GM21423 (cell line): ENCODE measurements around the gene P2RY6.

Source experiments
- ATAC-seq: cut with Tn5 transposase; IDR thresholded peaks from one replicate; pipeline ENCODE4 v1.9.1; 2021; ENCODE audit warnings: mild to moderate bottlenecking, moderate library complexity; ENCODE audit not compliant: unreplicated experiment

Gene P2RY6

DNA sequence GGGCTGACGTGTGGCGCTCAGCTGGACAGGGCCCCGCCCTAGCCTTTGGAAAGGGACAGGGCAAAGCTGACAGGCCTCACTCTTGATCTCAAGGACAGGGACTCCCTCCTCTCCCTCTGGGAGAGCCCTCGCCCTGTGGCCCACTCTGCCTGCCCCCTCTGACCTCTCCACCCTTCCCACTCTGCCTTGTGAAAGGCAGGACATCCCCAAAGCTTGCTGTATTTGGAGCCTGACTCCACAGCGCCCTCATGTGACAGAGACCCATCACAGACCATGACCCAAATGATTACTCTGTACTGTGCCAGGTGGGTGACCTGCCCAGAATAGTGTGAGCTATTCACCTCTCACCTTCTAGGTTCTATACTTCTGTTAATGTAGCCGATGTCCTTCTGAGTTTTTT, 35.3 kb upstream of the P2RY6 start:
- no peak for ATAC-seq

DNA sequence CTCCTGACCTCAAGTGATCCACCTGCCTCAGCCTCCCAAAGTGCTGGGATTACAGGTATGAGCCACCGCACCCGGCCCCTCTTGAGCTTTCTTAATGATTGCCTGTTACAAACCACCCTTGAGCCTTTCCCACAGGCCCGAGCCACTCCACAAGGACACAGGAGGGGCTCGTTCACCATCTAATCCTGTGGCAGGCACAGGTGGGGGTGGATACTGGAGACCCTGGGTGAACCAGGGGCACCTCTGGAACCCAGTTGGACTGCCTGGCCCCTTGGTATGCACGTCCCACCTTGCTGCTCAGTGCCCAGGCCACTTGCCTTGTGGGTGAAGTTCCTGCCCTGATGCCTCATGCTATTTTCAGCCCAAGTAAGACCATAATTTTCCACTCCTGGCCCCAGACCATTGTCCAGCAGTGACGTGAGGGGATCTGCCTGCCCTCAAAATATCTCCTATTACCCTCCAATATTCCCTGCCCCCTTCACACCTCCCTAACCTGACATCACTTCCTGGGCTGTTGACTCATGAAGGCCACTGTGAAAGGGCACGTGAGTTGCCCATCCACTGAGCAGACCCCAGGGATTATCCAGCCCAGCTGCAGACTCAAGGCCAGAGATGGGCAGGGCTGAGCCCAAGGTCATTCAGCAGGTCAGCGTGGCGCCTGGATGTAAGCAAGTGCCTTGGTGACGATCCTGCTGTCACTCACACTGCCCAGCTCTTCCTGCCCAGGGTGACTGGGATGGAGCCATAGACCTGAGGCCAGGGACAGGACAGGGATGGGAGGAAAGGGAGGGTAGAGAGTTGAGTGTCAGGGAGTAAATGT, 34.5 kb upstream of the P2RY6 start:
- ATAC-seq, result no peak

DNA sequence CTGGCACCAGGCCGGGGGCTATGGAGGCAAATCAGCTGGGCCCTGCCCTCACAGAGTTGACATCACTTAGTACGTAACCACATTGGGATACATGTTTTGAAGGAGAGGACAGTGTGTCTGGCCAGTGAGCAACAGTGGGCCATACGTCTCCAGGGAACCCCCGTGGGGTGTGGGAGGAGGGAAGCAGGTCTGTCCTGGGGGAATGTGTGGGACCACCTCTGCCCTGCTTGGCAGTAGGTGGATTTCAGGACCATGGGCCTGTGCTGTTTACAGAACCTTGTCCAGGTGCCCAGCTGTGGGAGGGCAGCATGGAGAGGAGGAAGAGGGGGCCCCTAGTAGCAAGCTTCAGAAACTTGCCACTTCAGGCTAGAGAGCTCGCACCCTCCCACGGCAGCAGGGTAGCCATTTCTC, 33.0 kb upstream of the P2RY6 start:
- no peak for ATAC-seq

DNA sequence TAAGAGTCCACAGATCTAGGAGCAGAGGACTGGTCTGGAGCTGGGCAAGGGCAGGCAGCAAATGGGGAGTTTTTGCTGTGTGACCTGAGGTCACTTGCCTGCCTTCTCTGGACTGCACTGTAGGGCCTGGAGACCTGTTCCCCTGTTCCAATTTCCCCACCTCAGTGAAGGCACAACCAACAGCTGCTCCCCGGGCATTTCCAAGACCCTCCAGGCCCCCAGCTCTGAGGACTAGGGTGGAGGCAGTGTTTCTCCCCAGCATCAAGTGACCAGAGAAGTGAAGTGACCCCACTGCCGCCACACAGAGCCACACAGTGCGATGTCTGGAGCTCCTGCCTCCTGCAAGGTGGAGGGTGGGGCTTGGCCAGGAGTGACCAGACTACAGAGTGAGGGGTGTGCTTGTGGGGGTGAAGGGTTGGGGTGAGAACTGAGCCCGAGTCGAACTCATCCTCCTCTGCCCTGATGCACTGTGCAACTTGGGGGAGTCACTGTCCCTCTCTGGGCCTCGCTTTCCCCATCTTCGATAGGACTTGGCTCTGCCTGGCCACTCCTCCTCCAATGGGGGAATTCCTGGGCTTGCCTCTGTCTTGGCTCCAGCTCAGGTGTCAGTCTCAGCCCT, 32.5 kb upstream of the P2RY6 start:
- no peak for ATAC-seq

DNA sequence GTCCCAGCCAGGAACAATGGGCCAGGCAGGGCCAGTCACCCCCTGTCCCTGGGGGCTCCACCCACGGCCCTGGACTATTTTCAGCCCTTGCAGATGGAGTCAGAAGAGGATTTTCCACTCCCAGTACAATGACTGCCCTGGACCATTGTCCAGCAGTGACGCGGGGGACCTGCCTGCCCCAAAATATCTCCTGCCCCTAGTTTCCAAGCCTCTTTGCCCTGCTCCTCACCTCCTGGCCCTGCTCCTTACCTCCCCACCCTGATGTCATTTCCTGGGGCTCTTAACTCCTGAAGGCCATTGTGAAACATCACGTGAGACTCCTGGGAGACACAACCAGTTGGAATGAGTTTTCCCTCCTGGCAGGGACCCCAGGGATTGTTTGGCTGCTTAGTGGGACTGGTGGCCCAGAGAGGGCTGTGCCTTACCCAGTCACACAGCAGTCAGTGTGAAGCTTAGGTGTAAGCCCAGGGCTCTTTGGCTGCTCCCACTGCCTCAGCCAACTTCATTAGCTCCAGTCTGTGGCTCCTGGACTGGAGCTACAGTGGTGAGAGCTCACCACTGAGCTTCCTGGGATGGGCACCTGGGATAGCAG, 31.9 kb upstream of the P2RY6 start:
- ATAC-seq, result no peak

DNA sequence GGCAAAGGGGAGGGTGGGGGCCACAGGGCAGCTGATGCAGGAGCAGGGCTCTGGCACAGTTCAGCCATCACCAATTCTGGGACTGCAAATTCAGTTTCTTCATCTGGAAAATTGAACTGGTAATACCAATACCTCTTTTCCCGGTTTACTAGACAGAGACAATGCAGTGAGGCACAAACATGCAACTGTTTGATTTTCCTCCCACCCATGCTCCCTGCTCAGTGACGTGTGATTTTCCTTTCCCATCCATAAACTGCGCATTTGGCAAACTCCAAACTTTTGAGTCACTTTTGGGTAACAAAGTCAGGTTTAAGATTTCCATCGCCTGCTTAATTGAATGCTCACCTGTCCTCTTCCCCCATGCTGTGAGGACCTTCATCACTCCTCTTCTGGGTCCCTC, 30.8 kb upstream of the P2RY6 start:
- ATAC-seq, result no peak

DNA sequence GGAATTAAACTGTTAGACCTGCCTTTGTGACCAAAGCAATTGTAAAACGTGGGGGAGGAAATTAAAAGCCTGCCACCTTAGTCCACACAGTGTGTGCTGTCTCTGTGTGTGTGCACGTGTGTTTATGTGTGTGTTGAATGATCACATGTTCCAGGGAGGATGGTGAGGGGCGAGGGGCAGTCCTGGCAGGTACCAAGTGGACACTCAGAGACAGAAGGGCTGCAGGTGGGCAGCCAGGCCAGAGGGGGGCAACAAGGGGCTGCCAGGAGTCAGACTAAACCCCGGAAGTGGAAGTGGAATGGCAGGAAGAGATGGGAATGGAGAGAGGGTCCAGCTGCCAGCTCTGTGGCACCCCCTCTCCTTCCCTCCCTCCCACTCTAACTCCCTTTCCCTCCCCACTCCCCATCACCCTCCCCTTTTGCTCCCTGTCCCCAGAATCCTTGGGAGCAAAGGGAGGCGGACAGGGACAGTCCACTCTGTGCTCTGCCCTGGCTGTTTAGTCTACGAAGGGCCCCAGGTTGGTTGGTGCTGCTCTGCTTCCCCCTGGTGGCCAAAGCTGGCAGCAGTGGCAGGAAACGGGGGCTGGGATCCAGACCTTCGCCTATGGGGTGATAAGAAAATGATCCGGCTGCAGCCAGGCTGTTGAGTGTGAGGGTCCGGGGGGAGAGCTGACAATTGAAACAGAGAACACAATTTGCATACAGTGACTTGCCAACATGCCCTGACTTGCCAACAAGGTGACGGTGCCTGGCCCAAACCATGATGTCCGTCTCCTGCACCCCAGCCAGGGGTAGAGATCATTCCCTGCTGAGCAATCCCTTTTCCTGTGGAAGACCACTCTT, 29.7 kb upstream of the P2RY6 start:
- no peak for ATAC-seq

DNA sequence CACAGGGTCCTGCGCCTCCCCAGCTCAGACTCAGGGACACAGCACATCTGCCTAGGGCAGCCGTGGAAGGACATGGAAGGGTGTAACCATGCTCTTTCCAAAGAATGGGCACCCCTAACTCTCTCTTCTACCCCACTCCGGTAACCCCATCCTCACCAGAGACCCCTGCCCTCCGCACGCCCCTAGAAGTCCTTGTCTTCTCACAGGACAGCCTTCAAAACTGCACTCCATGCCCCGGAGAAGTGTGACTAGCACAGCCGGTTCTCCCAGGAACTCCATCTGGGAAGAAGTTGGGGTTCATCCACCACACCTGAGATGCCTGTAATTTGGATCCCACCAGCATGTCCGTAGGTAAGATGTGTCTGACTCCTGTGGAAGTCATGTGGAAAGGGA, 29.0 kb upstream of the P2RY6 start:
- ATAC-seq, result no peak

DNA sequence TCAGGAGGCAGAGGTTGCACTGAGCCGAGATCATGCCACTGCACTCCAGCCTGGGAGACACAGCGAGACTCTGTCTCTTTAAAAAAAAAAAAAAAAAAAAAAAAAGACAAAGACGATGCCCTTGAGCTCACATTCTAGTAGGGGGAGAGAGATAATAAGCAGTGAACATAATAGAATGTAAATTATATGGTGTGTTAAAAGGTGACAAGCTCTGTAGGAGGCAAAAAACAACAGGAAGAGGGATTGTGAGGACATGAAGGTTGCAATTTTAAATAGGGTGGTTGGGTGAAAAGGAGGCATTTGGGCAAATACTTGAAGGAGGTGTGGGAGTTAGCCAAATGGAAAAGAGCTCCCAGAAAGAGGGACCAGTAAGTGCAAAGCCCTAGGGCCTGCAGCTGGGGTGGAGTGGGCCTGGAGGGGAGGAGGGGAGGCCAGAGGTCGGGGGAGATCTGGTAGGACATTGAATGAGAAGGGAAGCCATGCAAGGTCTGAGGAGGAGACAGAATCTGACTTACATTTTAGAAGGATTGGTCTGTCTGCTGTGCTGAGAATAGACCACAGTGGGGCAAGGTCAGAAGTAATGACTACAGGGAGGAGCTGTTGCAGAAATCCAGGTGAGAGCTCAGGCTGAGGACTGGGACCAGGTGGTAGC, 27.4 kb upstream of the P2RY6 start:
- no peak for ATAC-seq

DNA sequence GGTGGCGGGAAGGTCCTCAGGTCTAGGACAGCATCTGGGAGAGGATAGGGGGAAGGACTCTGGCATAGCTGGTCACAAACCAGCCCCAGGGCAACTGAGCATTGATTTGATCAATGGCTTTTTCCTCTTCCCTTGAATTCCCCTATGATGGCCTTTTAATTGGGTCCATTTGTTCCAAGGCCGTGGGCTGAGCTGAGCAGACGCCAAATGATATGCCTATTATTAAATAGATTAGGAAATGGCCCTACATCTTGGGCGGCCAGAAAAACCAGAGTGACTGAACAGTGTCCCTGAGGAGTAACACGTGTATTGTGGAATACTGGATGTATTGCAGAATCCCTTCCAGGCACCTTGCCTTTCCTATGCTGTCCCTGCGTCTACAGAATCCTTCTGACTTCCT, 26.7 kb upstream of the P2RY6 start:
- ATAC-seq, result no peak

DNA sequence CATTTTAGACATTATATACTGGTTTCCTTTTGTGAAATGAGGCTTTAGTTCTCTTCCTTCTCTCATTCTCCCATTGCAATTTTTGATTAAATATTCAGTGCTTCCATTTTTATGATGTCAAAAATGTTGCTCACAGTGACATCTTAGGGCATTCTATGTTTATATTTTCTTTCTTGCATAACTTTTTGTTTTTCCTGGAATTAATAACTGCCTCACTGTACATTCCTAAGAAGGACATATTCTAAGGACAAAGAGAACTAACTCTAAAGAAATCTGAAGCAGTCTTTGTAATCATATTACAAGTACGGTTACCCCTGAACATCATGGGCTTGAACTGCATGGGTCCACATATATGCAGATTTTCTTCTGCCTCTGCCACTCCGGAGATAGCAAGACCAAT, 25.8 kb upstream of the P2RY6 start:
- no peak for ATAC-seq

DNA sequence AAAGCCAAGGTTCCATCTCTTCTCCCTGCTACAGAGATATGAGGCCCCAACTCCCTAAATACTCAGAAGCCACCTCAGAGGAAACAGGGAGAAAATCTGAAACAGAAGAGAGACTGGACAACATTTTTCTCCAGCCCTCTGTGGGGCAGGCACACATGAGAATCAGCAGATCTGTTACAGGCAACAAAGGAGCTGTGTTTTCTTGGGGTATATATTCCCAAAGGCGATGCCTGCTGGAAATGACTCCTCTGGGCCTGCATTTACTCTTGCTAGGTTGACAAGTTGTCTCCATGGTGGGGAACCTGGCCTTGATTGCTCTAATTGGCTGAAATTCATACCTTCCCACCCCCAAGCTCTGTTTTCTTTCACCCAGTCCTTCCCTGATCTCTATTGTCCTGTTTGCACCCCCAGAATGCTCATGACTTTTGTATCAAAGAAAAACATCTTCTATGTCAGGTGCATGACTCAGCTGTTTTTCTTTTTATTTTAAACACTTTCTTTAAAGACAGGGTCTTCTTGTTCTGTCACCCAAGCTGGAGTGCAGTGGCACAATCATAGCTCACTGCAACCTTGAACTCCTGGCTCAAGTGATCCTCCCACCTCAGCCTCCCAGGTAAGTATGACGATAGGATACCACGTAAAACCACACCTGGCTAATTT, 23.5 kb upstream of the P2RY6 start:
- ATAC-seq, result no peak

DNA sequence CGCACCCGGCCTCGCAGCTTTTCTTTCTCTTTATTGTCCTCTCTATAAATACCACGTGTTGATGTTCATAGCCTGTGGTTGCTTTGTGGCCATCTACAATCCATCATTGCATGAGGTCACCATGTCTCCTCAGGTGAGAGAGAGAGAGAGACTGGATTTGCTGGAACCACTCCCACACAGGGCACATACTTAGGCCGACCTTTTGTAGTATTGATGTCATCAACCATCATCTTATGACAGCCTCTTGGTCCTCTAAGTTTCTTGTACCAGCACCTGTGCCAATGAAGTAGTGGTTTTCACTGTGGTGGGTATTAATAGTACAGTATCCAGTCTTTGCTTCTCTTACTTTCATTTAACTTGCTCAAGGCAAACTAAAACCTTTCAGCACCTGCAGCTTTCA, 22.8 kb upstream of the P2RY6 start:
- peak; percentile 52 for ATAC-seq

DNA sequence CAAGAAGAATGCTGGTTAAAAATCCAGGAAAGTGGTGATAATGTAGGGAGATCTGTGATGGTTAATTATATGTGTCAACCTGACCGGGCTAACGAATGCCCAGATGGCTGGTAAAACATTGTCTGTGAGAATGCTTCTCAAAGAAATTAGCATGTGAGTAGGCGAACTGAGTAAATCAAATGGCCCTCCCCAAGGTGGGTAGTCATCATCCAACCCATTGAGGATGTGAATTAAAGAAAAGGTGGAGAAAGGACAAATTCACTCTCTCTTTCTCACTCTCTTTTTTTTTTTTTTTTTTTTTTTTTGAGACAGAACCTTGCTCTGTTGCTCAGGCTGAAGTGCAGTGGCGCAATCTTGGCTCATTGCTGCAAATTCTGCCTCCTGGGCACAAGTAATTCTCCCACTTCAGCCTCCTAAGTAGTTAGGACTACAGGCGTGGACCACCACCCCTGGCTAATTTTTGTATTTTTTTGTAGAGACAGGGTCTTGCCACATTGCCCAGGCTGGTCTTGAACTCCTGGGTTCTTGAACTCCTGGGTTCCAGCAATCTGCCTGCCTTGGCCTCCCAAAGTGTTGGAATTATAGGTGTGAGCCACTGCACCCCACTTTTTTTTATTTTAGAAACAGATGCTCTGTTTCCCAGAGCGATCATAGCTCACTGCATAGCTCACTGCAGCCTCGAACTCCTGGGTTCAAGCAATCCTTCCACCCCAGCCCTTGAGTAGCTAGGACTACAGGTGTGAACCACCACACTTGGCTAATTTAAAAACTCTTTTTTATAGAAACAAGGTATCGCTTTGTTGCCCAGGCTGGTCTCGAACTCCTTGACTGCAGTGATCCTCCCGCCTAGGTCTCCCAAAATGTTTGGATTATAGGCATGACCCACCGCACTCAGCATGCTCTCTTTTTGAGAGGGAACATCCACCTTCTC, 22.0 kb upstream of the P2RY6 start:
- ATAC-seq, result no peak

DNA sequence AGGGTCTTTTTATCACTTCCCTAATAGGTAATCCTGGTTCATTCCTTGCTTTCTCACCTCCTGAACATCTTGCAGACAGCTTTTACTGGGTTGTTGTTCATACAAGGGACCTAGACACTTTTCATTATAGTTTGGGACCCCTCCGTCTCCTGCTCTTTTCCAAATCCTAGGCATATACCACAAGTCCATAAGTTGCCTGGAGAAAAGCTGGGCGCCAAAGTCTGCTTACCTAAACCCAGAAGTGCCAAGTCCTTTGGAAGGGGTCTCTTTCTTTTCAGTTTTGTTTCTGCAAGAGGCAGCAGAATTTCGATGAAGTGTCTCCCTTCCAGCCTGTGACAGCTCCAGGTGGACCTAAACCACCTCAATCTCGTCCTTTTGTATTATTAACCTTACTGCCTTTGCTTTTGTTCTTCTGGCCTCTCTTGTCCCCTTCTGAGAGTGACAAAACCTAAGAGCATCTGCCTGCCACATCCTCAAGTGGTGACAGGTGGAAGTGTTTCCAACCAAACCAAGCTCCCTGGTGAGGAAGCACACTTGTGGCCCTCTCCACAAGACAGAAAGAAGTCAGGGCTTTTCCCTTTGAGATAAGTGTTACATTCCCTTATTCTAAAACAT, 19.5 kb upstream of the P2RY6 start:
- no peak for ATAC-seq

DNA sequence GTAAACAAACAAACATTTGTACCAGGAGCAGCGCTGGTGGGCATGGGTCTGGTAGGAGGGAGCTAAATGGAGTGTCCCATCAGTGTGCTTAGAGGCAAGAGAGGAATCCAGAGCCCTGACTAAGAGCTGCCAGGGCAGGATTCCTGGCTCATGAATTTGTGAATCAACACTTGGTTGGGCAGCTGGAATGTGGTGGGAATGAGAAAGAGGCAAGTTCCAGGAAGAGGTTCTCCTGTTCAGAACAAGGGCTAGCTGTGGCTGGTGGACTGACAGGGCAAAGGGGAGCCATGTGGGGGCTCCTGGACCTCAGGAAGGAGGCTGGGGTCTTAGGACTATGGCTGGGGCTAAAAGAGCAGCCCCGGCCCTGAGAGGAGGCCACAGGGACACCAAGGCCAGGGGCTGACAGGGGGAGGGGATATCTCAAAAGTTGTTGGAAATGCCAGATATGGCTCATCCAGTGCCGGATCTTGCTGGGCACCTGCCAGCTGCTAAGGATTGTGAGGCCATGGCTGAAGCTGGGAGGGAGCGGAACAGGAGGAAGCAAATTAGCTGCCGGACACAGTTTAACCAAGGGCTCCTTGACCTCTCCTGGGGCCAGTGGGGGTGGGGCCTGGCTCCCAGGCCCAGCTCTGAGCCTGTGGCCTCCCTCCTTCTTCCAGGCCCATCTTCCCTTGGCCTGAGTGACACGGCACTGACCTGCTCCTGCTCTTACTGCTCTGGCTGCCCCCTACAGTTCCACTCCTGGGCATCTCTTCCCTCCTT, 14.6 kb upstream of the P2RY6 start:
- ATAC-seq, result no peak

DNA sequence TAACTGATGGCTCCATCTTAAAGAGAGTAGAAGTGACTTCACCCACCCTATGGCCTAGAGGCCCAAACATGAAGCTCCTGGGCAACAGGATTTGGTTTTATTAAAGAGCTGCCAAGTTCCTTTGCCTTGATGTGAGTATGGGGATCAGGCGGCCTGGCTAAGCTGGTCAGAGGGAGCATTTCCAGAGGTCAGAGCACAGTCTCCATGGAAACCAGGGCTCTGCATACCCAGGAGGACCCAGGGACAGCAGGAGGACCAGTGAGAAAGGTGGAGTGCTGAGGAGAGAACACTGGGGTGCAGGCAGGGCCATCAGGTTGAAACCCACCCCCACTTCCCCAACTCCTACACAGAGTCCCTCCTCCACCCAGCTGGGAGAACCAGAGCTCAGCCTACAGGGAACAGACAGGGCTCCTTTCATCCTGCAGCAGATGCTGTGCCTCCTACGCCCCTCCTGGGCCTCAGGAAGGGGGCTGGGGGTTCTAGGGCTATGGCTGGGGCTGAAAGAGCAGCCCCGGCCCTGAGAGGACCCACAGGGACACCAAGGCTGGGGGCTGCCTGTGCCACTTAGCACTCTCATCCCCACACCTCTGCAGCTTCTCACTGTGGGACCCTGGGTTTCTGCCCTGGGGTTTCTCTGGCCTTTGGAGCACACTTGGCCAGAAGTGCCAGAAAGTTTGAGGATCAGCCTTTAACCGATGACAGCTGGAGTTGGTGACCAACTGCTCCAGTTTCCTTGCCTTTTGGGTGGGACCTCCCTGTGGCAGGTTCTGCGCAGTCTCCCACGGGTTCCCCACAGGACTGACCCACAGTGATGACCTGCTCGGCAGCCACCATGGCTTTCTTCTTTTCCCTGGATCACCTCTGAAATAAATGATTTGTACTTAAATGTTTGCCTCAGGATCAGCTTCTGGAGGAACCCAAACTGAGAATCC, 13.8 kb upstream of the P2RY6 start:
- ATAC-seq, result no peak
